ENCODE measurements around the gene WSCD1.

- TF ChIP-seq SP1 (IDR thresholded peaks at IDR 0.05), result no peak
- TF ChIP-seq TARDBP (IDR thresholded peaks at IDR 0.05), result no peak
- TF ChIP-seq FOXA1 (IDR thresholded peaks at IDR 0.05), result no peak
- TF ChIP-seq BHLHE40 (IDR thresholded peaks at IDR 0.05; ENCODE audit: borderline replicate concordance), result no peak
- TF ChIP-seq FOXM1 (IDR thresholded peaks at IDR 0.05; ENCODE audit: borderline replicate concordance), result no peak
- TF ChIP-seq PKNOX1 (IDR thresholded peaks at IDR 0.05), result no peak
- TF ChIP-seq ELF4 (IDR thresholded peaks at IDR 0.05), result no peak
Observed at GRCh38 chr17:6057562-6057961, 12.6 kb upstream of the WSCD1 start.
